ENCODE data around the gene RER1.

The RER1 gene

GRCh38 chr1:2392686-2393085 is 1.0 kb downstream of the RER1 start:
- DNase-seq, result no peak

- DNase-seq, result no peak
Measured at GRCh38 chr1:2393471-2393877, 1.8 kb downstream of the RER1 start.

- DNase-seq, result no peak
Measured at GRCh38 chr1:2394220-2394619, 2.6 kb downstream of the RER1 start.

GRCh38 chr1:2394761-2395160 is 3.1 kb downstream of the RER1 start:
- DNase-seq, result no peak

GRCh38 chr1:2395245-2395644 is 3.6 kb downstream of the RER1 start:
- DNase-seq, result no peak

GRCh38 chr1:2396059-2396458 is 4.4 kb downstream of the RER1 start:
- DNase-seq, result no peak

GRCh38 chr1:2396476-2396875 is 4.8 kb downstream of the RER1 start:
- no peak for DNase-seq

GRCh38 chr1:2397007-2397679 is 5.5 kb downstream of the RER1 start:
- no peak for DNase-seq

- no peak for DNase-seq
Measured at GRCh38 chr1:2398871-2399270, 7.2 kb downstream of the RER1 start.

GRCh38 chr1:2399890-2400575 is 8.4 kb downstream of the RER1 start:
- DNase-seq, result no peak

- DNase-seq, result no peak
Measured at GRCh38 chr1:2400576-2400909, 8.9 kb downstream of the RER1 start.

GRCh38 chr1:2400950-2401649 is 9.5 kb downstream of the RER1 start:
- no peak for DNase-seq

- DNase-seq, result no peak
Measured at GRCh38 chr1:2402420-2402819, 10.8 kb downstream of the RER1 start.

GRCh38 chr1:2403273-2403672 is 11.6 kb downstream of the RER1 start:
- no peak for DNase-seq

- no peak for DNase-seq
Measured at GRCh38 chr1:2404142-2404889, 12.7 kb downstream of the RER1 start.

- DNase-seq, result no peak
Measured at GRCh38 chr1:2404890-2405511, 13.4 kb downstream of the RER1 start.

GRCh38 chr1:2405588-2406295 is 14.1 kb downstream of the RER1 start:
- no peak for DNase-seq

- no peak for DNase-seq
Measured at GRCh38 chr1:2406451-2407041, 14.9 kb downstream of the RER1 start.

- DNase-seq, result no peak
Measured at GRCh38 chr1:2407166-2407990, 15.7 kb downstream of the RER1 start.

GRCh38 chr1:2407991-2408275 is 16.3 kb downstream of the RER1 start:
- DNase-seq, result no peak

GRCh38 chr1:2408456-2408855 is 16.8 kb downstream of the RER1 start:
- no peak for DNase-seq
